BLaER1 treated with 17β-estradiol and CSF1 and Interleukin-3, amounts not matched to agents 10 nM and 100 nM (cell line): ENCODE results near the gene SHFL.

Experiments
- H3K27ac ChIP-seq, 11 experiments: shearing (Covaris generic); formaldehyde crosslinking; 2 replicates each; pipeline ENCODE4 v1.8.1; 2022
- H3K27me3 ChIP-seq, 11 experiments: shearing (Covaris generic); formaldehyde crosslinking; 2 replicates each; pipeline ENCODE4 v1.8.1; 2022
- H3K36me3 ChIP-seq, 11 experiments: shearing (Covaris generic); formaldehyde crosslinking; 2 replicates each; pipeline ENCODE4 v1.8.1; 2022
- H3K4me1 ChIP-seq, 10 experiments: shearing (Covaris generic); formaldehyde crosslinking; 2 replicates each; pipeline ENCODE4 v1.8.1; 2022
- H3K4me2 ChIP-seq, 11 experiments: shearing (Covaris generic); formaldehyde crosslinking; 2 replicates each; pipeline ENCODE4 v1.8.1; 2022
- H3K4me3 ChIP-seq, 10 experiments: shearing (Covaris generic); formaldehyde crosslinking; 2 replicates each; pipeline ENCODE4 v1.8.1; 2022
- H3K9ac ChIP-seq, 11 experiments: shearing (Covaris generic); formaldehyde crosslinking; 2 replicates each; pipeline ENCODE4 v1.8.1; 2022
- H3K9me3 ChIP-seq, 11 experiments: shearing (Covaris generic); formaldehyde crosslinking; replicated peaks in 1 of 11; 2 replicates each; pipeline ENCODE4 v1.8.1; 2022
- H4K20me1 ChIP-seq, 11 experiments: shearing (Covaris generic); formaldehyde crosslinking; 2 replicates each; pipeline ENCODE4 v1.8.1; 2022
- Cebpa-rat ChIP-seq, 11 experiments: shearing (Covaris generic); IDR thresholded peaks; 2 replicates each; pipeline ENCODE4 v1.8.1; 2022

Gene SHFL

DNA sequence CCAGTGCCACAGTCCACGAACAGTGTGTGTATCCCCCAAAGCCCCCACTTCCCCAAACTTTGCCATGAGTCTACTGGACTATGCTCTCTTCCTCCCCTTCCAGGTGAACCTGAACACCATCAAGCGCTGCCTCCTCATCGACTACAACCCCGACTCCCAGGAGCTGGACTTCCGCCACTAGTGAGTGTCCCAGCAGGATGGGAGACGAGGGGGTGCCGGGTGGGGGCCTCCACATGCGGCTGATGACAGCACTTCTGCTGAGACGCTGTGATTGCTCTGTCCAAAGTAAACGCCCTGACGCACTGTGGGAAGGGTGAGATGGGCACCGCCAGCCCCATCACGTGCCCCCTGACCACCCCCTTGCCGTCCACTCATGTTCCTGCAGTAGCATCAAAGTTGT, 23.4 kb downstream of the SHFL start:
- H3K4me1 ChIP-seq, result peaks cover 84 to 93% (median 90%) of the 10 kb centered on the region in 10 experiments
- H3K36me3 ChIP-seq, result peaks cover 51 to 70% (median 58%) of the 10 kb centered on the region in 11 experiments
- H3K9me3 ChIP-seq, result no peaks in the 10 kb centered on the region
- H3K4me2 ChIP-seq, result peak overlapping the region; percentile 84 to 100 (median 98)
- H3K27ac ChIP-seq, result peak overlapping the region; percentile 87 to 99 (median 96); a peak in 19 of 22 replicates
- peak overlapping the region in 8 of 10 experiments; percentile 51 to 96 (median 71); a peak in 14 of 20 replicates for H3K4me3 ChIP-seq
- TF ChIP-seq Cebpa-rat (IDR thresholded peaks at IDR 0.05), result no peak
- H4K20me1 ChIP-seq, result peaks cover 15 to 74% (median 26%) of the 10 kb centered on the region in 11 experiments; a peak in 21 of 22 replicates
- no peaks in the 10 kb centered on the region for H3K27me3 ChIP-seq
- peak overlapping the region; percentile 45 to 99 (median 96); a peak in 20 of 22 replicates for H3K9ac ChIP-seq

DNA sequence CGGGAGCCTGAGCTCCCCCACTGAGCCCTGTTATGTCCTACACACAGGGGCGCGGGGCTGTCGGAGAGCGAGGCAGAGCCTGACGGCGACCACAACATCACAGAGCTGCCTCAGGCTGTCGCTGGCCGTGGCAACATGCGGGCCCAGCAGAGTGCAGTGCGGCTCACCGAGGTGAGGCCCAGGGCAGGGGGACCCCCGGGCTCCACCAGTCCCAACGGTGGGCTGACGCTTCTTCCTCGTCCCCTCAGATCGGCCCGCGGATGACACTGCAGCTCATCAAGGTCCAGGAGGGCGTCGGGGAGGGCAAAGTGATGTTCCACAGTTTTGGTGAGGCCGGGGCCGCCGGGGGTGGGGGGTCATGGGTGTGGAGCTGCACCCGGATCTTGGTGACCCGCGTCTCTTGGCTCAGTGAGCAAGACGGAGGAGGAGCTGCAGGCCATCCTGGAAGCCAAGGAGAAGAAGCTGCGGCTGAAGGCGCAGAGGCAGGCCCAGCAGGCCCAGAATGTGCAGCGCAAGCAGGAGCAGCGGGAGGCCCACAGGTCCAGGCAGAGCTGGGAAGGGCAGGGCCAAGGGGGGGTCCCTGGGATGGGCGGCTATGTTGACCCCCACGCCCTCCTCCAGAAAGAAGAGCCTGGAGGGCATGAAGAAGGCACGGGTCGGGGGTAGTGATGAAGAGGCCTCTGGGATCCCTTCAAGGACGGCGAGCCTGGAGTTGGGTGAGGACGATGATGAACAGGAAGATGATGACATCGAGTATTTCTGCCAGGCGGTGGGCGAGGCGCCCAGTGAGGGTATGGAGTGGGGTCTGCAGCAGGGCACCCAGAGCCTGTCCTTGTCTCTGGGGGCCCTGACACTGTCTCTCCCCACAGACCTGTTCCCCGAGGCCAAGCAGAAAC, 24.2 kb downstream of the SHFL start:
- Histone ChIP-seq H3K9ac (peak overlapping the region; percentile 81 to 99 (median 96)), H3K4me3 (peak overlapping the region; percentile 42 to 96 (median 58); a peak in 19 of 20 replicates), H3K9me3 (no peaks in the 10 kb centered on the region), H4K20me1 (peaks cover 23 to 82% (median 34%) of the 10 kb centered on the region in 11 experiments; a peak in 21 of 22 replicates), H3K36me3 (peaks cover 59 to 78% (median 66%) of the 10 kb centered on the region in 11 experiments), H3K27ac (peak overlapping the region; percentile 87 to 99 (median 96)), H3K4me2 (peak overlapping the region; percentile 84 to 100 (median 98)), H3K4me1 (peaks cover 78 to 92% (median 86%) of the 10 kb centered on the region in 10 experiments), H3K27me3 (no peaks in the 10 kb centered on the region)
- TF ChIP-seq Cebpa-rat (IDR thresholded peaks at IDR 0.05), result no peak

DNA sequence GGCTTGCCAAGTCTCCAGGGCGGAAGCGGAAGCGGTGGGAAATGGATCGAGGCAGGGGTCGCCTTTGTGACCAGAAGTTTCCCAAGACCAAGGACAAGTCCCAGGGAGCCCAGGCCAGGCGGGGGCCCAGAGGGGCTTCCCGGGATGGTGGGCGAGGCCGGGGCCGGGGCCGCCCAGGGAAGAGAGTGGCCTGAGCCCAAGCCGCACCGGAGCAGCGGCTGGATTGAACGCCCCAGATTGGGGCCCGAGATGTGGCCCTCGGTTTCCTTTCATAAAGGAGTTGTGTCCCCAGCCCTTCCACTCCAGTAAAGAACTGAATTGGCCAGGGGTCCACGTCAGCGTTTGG, 24.8 kb downstream of the SHFL start:
- Histone ChIP-seq H3K4me3 (peak overlapping the region; percentile 42 to 96 (median 58)), H3K9me3 (no peaks in the 10 kb centered on the region), H3K9ac (peak overlapping the region; percentile 81 to 99 (median 96)), H3K27me3 (no peaks in the 10 kb centered on the region), H3K27ac (peak overlapping the region; percentile 87 to 99 (median 96)), H3K36me3 (peaks cover 65 to 84% (median 73%) of the 10 kb centered on the region in 11 experiments), H4K20me1 (peaks cover 29 to 88% (median 41%) of the 10 kb centered on the region in 11 experiments; a peak in 21 of 22 replicates), H3K4me2 (peak overlapping the region; percentile 84 to 100 (median 98)), H3K4me1 (peaks cover 74 to 92% (median 86%) of the 10 kb centered on the region in 10 experiments)
- no peak for TF ChIP-seq Cebpa-rat (IDR thresholded peaks at IDR 0.05)

DNA sequence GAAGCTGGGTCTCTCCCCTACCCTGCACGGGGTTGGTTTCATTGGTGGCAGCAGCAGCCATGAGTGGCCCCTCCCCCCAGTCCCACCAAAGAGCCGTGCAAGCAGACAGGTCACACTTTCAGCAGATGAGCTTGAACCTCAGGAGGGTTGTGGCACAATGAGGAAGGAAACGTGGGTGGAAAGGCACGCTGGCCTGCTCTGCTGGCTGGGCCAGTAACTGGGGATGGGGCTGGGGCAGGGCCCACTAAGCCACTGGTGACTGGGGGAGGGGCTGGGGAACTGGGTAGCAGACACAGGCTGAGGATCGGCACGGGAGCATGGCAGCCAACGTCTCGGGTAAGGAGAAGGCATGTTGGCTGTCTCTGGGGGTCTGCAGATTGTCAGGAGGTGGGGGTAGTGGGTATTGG, 25.3 kb downstream of the SHFL start, which contains the start of gene P2RY11:
Gene P2RY11 (plus strand): TSS at position 289 of the 407 bp plus-strand sequence. CDS start 29 bp downstream, at position 318.
- H3K4me3 ChIP-seq, result peak within 1 kb of the TSS; percentile 42 to 96 (median 58)
- peak within 1 kb of the TSS; percentile 87 to 99 (median 96) for H3K27ac ChIP-seq
- no peaks in the 10 kb centered on the region for H3K9me3 ChIP-seq
- H3K4me2 ChIP-seq, result peak within 1 kb of the TSS; percentile 84 to 100 (median 98)
- no peaks in the 10 kb centered on the region for H3K27me3 ChIP-seq
- peaks cover 70 to 89% (median 77%) of the 10 kb centered on the region in 11 experiments for H3K36me3 ChIP-seq
- peaks cover 78 to 96% (median 90%) of the 10 kb centered on the region in 10 experiments for H3K4me1 ChIP-seq
- peak within 1 kb of the TSS; percentile 81 to 99 (median 96) for H3K9ac ChIP-seq
- TF ChIP-seq Cebpa-rat (IDR thresholded peaks at IDR 0.05), result 0 out of 22 replicates have a peak, but pooled peaks of 1 of the 11 experiments have one; percentile 55
- peaks cover 34 to 93% (median 45%) of the 10 kb centered on the region in 11 experiments; a peak in 21 of 22 replicates for H4K20me1 ChIP-seq

DNA sequence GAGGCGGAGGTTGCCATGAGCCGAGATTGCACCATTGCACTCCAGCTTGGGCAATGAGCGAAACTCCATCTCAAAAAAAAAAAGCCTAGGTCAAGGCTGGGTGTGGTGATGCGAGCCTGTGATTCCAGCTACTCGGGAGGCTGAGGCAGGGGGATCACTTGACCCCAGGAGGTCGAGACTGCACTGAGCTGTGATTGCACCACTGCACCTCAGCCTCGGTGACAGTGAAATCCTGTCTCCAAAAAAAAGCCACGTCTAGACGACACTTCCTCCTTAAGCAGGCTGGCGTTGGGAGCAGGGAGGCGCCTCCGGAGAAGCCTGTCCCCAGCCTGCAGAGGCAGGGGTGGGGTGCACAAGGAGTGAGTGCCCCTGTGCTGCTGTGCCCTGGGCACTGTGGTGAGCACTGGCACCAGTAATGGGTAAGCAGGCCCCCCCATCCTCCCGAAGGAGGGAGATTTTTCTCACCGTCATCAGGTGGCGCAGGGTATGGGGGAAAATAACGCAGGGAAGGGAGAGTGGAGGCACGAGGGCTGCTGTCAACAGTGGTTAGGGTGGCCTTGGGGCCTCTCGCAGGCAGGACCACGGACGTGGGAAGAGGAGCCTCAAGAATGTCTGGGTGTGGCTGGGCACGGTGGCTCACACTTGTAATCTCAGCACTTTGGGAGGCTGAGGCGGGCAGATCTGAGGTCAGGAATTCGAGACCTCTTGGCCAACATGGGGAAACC, 26.1 kb downstream of the SHFL start:
- peak overlapping the region; percentile 87 to 99 (median 96) for H3K27ac ChIP-seq
- peaks cover 77 to 92% (median 80%) of the 10 kb centered on the region in 11 experiments for H3K36me3 ChIP-seq
- peak overlapping the region; percentile 84 to 100 (median 98) for H3K4me2 ChIP-seq
- peak overlapping the region; percentile 42 to 96 (median 58) for H3K4me3 ChIP-seq
- peaks cover 41 to 98% (median 53%) of the 10 kb centered on the region in 11 experiments; a peak in 21 of 22 replicates for H4K20me1 ChIP-seq
- H3K9me3 ChIP-seq, result no peaks in the 10 kb centered on the region
- H3K9ac ChIP-seq, result peak overlapping the region; percentile 81 to 99 (median 96)
- TF ChIP-seq Cebpa-rat (IDR thresholded peaks at IDR 0.05), result peak in 9 of 11 experiments; percentile 13 to 73 (median 65); a peak in 14 of 22 replicates
- no peaks in the 10 kb centered on the region for H3K27me3 ChIP-seq
- peaks cover 83 to 100% (median 95%) of the 10 kb centered on the region in 10 experiments for H3K4me1 ChIP-seq

DNA sequence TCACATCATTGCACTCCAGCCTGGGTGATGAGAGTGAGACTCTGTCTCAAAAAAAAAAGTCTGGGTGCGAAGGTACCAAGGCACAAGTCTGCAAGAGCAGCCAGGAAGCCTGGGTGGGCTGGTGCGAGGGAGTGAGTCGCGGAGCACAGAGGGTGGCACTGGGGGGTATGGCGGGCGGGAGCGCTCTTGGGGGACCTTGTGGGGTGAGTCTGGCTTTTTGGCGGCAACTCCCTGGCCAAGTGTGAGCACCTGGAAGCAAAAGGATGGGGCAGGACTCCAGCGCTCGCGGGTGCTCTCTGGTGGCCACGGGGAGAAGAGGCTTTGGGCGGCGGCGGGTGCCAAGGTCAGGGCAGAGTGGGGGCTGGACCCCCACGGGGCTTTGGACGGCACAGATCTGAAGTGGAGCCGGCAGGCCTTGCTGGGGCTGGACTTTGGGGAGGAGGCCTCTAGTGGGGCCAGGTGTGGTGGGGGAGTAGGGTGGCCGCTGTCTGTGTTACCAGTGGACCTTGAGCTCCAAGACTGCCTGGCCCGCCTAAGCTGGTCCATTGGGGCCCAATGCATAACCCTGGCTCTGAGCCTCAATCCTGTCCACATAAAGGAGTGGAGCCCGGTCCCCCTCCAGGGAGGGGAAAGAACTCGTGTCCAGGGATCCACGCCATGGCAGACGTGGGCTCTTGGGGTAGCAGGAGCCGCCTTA, 26.9 kb downstream of the SHFL start:
- peak overlapping the region; percentile 87 to 99 (median 96) for H3K27ac ChIP-seq
- peaks cover 83 to 100% (median 95%) of the 10 kb centered on the region in 10 experiments for H3K4me1 ChIP-seq
- no peaks in the 10 kb centered on the region for H3K27me3 ChIP-seq
- peak overlapping the region; percentile 81 to 99 (median 96) for H3K9ac ChIP-seq
- TF ChIP-seq Cebpa-rat (IDR thresholded peaks at IDR 0.05), result no peak
- peak overlapping the region; percentile 84 to 100 (median 98) for H3K4me2 ChIP-seq
- peak overlapping the region in 9 of 10 experiments; percentile 42 to 96 (median 59); a peak in 17 of 20 replicates for H3K4me3 ChIP-seq
- peaks cover 46 to 98% (median 62%) of the 10 kb centered on the region in 11 experiments; a peak in 21 of 22 replicates for H4K20me1 ChIP-seq
- H3K9me3 ChIP-seq, result no peaks in the 10 kb centered on the region
- peaks cover 77 to 92% (median 80%) of the 10 kb centered on the region in 11 experiments for H3K36me3 ChIP-seq

DNA sequence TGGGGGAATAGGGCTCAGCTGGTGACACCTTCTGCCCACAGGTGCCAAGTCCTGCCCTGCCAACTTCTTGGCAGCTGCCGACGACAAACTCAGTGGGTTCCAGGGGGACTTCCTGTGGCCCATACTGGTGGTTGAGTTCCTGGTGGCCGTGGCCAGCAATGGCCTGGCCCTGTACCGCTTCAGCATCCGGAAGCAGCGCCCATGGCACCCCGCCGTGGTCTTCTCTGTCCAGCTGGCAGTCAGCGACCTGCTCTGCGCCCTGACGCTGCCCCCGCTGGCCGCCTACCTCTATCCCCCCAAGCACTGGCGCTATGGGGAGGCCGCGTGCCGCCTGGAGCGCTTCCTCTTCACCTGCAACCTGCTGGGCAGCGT, 27.5 kb downstream of the SHFL start:
- Histone ChIP-seq H3K27ac (peak overlapping the region; percentile 87 to 99 (median 96); a peak in 21 of 22 replicates), H3K27me3 (no peaks in the 10 kb centered on the region), H3K4me1 (peaks cover 83 to 100% (median 95%) of the 10 kb centered on the region in 10 experiments), H3K9ac (peak overlapping the region; percentile 81 to 99 (median 96); a peak in 21 of 22 replicates), H3K4me3 (peak overlapping the region in 5 of 10 experiments; percentile 44 to 96 (median 90); a peak in 8 of 20 replicates), H3K36me3 (peaks cover 77 to 92% (median 80%) of the 10 kb centered on the region in 11 experiments), H3K4me2 (peak overlapping the region; percentile 84 to 100 (median 98)), H3K9me3 (no peaks in the 10 kb centered on the region), H4K20me1 (peaks cover 46 to 98% (median 66%) of the 10 kb centered on the region in 11 experiments; a peak in 21 of 22 replicates)
- no peak for TF ChIP-seq Cebpa-rat (IDR thresholded peaks at IDR 0.05)
